GM19438 (cell line): ENCODE data around the gene CNOT6.
A peak's percentile ranks its signal among the peaks of the same experiment; 100 is the strongest.
"Not testable (repeated sequence)": the region's sequence is repeated elsewhere in the genome, so short reads cannot be mapped to it uniquely, and the experiment has no call there.

Experiments used
- ATAC-seq: cut with Tn5 transposase; IDR thresholded peaks from one replicate; pipeline ENCODE4 v1.9.1; 2021; ENCODE audit warnings: low read depth; ENCODE audit not compliant: unreplicated experiment

CNOT6 gene

DNA sequence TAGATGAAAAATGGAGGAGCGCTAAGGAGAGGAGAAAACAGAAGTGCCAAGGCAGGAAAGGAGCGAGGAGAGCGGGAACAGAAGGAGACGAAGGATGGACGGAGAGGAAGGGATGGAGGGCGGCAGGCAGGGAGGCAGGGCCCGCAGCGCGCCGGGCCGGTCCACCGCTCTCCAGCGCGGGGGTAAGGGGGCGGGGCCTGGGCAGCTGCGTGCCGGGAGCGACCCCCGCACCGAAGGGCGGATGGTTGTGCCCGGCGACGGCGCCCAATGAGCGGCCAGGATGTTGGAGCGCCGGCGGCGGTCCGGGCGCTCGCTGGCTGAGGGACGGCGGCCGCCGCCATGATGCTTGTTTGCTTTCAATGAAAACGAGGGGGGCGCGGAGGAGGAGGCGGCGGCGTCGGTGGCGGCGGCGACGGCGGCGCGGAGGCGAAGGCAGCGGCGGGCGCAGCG, at the start of gene CNOT6:
Gene CNOT6 (plus strand): TSS at position 320 of the 450 bp plus-strand sequence. CDS start 34,898 bp downstream, outside the sequence.
- peak; percentile 89 for ATAC-seq

DNA sequence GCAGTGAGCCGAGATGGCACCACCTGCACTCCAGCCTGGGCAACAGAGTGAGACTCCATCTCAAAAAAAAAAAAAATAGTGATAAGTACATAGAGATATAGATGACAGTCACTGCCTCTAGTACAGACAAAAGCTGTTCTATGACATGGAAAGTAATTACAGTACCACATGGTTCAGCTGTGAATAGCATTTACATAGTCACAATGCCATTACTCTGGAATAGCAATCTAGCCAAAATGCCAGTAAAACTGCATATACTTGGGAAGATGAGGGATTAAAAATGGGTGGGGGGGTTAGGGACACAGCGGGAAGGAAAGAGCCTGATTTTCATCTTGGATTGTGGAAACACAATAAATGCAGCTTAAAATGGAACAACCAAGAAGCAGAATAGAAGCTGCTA, 39.4 kb upstream of the CNOT6 start:
- ATAC-seq: no peak

DNA sequence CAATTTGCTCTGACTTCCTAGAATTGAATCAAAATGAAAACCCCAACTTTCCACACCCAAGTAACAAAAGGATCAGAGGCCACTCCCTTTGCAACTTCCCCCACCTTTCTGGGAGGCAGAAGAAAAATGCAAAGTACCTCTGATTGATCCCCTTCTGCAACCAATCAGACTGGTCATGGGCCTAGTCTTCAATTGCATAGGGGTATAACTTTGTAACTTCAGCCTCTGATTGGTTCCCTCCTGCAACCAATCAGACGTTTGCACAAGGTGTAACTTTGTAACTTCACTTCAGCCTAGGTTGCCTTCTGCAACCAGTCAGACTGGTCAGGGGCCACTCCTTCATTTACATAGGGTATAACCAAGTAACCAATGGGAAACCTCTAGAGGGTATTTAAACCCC, 38.3 kb upstream of the CNOT6 start:
- no peak for ATAC-seq

DNA sequence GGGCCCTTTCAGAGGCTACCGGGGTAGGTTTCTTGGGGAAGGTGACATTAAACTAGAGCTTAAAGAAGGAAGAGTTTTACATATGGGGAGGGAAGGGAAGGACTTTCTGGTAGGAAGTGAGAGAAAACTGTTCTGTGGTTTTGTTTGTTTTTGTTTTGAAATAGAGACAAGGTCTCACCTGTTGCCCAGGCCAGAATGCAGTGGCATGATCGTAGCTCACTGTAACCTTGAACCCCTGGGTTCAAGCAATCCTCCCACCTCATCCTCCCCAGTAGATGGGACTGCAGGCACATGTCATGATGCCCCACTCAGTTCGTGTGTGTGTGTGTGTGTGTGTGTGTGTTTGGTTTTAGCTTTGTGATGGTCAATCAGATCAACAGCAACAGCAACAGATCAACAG, 37.4 kb upstream of the CNOT6 start:
- no peak for ATAC-seq

DNA sequence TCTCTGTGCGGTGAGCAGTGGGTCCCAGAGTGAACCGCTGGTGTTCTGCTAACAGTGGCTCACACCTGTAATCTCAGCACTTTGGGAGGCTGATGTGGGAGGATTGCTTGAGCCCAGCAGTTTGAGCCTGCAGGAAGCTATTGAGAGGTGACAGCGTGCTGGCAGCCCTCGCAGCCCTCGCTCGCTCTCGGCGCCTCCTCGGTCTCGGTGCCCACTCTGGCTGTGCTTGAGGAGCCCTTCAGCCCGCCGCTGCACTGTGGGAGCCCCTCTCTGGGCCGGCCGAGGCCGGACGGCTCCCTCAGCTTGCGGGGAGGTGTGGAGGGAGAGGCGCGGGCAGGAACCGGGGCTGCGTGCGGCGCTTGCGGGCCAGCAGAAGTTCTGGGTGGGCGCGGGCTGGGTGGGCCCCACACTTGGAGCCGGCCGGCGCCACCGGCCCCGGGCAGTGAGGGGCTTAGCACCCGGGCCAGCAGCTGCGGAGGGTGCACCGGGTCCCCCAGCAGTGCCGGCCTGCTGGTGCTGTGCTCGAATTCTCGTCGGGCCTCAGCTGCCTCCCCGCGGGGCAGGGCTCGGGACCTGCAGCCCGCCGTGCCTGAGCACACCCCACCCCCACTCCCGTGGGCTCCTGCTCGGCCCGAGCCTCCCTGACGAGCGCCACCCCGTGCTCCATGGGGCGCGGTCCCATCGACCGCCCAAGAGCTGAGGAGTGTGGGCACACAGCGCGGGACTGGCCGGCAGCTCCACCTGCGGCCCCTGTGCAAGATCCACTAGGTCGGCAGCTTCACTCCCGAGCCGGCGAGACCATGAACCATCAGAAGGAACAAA, 35.1 kb upstream of the CNOT6 start:
- not testable (repeated sequence) for ATAC-seq

DNA sequence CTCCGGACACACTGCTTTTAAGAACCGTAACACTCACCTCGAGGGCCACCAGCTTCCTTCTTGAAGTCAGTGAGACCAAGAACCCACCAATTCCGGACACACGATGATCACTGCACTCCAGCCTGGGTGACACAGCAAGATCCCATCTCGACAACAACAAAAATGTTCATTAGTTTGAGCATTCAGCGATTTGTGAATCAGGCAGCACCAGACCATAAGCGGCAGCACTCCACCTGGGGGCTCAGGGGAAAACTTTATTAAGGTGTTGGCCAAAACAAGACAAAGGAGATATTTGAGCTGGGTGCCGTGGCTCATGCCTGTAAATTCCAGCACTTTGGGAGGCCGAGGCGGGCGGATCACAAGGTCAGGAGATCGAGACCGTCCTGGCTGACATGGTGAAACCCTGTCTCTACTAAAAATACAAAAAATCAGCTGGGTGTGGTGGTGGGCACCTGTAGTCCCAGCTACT, 34.5 kb upstream of the CNOT6 start:
- not testable (repeated sequence) for ATAC-seq

DNA sequence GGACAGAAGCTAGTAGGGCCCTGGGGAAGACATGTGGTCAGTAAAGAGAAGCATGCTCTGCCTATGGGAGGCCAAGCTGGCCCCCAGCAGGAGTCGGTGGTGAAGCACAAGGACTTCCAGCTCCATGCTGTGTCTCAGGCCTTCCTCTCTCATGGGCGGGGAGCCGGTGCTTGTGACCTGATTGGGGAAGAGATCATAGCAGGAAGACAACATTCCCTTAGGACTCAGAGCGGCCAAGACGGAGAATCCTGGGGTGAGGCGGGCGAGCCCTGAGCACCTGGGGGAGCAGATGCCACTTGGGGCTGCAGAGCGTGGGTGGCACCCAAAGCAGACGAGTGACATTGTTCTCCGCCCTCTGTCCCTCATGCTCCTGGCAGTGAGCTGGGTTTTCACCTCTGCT, 33.3 kb upstream of the CNOT6 start:
- ATAC-seq: no peak

DNA sequence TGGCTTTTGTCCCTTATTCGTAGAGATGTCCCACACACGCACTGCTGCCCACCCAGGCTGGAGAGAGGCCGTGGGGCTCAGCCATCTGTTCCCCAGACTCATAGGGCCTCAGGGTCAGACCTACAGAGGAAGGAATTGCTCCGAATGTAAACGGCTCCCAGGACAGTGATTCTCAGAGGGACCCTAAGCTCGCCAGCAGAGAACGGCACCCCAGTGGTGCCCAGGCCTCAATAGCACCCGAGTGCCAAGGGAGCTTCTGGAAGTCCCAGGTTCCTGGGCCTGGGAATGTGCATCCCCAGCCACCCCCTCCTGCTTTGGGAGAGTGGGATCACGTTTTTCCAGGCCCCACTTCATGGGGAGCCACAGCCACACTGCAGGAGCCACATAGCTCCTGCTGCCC, 32.9 kb upstream of the CNOT6 start:
- ATAC-seq: no peak

DNA sequence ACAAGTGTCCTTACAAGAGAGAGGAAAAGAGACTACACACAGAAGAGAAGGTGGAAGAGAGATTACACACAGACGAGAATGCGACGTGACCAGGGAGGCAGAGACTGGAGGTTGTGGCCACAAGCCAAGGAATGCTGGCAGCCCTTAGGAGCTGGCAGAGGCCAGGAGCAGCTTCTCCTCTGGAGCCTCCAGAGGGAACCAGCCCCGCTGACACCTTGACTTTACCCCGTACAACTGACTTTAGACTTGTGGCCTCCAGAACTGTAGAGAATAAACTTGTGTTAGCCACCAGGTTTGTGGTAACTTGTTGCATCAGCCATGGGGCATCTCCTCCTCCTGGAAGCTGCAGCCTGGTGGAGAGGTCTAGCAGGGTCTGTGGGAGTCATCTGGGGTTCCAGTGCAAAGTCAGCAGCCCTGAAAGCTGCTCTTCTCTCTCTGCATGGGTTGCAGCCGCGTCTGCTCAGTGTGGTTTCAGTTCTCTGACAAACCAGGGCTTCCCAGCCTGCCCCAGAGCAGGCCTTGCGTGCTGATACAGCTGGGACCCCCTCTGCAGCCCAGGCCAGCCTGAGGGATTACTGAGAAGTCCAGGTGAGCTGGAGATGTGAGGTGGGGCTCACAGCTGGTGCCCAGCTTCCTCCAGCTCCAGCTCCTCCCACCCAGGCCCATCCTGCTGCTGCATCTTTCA, 30.8 kb upstream of the CNOT6 start:
- no peak for ATAC-seq

DNA sequence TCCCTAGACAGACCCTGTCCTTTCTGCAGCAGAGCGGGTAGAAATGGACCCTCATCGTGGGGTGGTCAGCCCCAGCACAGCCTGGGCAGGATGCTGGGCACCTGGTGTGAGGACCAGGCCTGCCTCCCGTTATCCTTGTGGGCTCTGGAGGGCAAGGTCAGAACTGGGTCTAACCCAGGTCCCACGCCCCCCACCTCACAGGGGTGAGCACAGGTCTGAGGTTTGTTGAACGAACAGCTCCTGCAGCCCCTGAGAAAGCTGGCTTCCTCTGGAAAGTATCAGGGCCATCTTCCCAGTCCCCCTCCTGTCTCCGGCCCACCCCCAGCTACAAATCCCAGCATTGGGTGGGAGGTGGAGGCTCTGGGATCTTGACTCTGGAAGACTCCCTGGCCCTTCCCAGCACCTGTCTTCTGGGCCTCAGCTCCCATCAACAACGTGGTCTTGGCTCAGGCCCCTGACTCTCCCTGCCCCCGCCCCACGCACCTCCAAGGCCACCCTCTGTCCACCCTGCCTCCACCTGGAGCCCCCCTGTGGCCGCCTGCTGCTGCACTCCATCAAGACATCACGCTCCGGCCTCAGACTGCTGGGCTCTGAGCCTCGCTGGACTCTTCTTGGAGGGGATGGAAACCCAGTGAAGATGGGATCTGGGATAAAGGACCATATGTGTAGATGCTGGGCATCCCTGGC, 30.1 kb upstream of the CNOT6 start:
- ATAC-seq: no peak

DNA sequence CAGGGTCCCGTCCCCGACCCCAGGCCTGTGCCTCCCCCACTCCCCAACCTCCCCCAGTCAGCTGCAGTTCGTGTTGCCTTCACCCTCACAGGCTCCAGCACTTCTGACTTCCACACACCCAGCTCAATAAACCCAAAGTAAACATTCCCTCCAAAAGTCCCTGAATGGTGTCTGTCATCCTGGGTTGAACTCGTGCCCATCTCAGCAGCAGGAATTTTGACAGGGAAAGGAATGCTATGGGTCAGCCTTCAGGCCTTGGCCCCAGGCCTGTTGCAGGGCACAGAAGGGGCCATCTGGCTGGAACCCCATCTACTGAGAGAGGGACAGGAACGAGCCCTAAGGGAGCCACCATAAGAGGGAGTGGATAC, 29.6 kb upstream of the CNOT6 start:
- ATAC-seq: no peak

DNA sequence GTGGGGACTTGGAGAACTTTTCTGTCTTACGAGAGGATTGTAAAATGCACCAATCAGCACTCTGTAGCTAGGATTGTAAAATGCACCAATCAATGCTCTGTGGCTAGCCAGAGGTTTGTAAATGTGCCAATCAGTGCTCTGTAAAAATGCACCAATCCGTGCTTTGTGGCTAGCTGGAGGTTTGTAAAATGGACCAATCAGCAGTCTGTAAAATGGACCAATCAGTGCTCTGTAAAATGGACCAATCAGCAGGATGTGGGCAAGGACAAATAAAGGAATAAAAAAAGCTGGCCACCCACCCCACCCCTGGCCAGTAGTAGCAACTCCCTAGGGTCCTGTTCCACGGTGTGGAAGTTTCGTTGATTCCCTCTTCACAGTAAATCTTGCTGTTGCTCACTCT, 29.1 kb upstream of the CNOT6 start:
- not testable (repeated sequence) for ATAC-seq

DNA sequence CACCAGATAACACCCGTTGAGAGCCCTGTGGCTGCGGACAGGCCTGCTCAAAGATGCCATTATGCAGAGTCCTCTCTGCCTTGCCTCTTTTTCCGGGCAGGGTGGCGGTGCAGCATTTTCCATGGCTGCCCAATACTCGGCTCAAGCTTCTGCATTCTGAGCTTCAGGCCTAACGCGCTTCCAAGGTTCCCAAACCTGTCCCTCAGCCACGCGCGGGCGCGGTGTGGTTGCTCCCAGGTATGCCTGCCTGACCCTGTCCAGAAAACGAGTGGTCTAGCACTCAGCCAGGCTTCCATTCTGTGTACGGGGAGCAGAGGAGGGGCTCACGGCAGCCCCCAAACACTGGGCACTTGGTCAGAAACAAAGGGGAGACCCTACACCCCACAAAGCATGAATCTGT, 27.9 kb upstream of the CNOT6 start:
- no peak for ATAC-seq

DNA sequence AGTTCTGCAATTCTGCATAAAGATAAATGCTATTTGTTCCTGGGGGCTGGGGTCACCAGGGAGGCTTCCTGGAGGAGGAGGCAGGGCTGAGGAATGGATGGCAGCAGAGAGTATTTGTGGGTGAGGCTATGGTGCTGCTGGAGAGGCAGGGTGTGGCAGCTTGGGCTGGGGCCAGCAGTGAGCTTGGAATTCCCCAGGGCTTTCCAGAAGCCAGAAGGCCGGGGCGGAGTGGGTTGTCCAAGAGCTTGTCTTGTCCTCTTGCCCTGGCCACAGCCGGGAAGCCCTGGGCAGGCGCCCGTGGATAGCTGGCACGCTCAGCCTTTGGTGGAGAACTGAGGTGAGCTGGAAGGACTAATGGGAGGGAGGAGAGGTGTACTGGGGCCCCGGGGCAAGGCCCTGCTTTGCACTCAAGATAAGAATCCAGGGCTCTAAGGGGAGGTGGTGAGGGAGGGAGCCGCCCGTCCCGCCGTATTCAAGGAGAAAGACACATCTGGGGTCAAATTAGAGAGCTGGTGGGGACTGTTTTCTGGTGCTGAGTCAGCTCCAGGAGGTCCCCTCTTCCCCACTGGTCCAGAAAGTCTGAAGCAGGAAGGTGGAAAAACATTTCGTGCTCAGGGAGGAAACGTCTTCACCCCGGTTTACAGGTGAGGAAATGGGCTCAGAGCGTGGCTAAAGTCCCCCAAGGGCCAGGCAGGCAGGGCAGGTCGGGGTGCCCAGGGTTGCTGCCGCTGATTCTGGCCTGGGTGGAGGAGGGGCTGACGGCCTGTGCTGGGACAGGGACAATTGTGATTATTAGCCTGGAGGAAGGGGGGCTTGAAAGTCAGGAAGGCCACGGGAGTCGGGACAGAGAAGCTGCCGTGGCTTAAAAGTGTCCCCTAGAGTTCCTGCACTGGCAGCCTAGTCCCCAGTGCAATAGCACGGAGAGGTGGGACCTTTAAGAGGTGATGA, 26.9 kb upstream of the CNOT6 start:
- no peak for ATAC-seq

DNA sequence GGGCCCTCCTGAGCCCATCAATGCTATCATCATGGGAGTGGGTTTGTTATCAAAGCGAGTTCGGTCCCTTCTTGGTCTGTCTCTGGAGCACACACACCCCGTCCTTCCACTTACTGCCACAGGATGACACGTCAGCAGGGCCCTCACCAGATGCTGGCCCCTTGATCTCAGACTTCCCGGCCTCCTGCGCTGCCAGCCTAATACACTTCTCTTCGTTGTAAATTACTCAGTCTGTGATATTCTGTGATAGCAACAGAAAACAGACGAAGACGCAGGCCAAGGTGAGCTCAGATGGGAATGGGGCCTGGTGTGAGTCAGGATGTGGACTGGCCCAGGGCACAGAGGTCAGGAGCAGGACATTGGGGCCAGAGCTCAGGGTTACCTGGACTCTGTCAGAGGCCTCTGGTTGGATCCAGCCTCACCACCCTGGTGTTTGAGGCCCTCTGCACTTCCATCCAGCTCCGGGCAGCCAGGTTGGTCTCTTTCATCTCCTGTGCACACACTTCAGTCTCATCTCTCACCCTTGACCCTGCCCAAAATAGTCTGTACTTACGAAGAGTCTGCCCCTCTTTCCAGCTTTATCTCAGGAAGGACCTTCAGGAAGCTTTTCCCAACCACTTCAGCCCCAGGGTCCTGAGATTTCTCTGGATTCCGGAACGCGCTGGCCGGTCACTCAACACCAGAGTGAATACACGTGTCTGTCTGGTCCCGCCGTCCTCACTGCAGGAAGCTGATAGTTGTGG, 26.0 kb upstream of the CNOT6 start:
- ATAC-seq: no peak

DNA sequence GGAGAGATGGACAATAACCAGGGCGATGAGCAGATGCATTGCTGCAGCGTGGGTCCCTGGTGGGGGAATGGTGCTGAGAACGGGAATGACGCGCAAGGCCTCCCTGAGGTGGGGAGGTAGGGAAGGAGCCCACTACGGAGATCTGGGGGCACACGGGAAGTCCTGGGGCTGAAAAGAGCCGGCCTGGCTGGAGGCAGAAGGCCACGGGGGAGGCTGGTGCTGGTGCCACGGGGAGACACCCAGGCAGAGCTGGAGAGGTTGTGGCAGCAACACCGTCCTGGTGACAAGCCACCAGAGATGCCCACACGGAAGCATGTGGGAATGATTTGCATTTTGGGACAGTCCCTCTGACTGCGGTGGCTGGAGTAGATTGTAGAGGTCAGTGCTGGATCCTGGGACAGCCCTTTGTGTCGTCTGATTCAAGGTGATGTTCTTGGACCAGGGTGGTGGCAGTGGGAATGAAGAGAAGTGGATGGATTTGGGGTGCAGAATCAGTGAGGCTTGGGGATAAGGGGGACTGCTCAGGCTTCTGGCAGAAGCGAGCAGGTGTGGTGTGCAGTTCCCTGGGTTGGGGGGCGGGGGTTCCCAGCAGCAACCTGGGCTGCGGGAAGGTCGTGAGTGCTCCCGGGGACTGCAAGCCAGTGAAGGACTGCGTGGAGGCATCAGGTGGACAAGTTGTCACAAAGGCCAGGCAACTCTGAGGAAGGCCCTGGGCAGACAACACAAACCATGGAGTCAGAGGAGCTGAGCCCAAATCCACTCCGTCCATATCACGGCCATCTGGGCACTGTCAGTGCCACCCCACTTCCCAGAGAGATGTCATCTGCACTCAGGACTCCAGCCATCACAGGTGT, 25.2 kb upstream of the CNOT6 start:
- no peak for ATAC-seq

DNA sequence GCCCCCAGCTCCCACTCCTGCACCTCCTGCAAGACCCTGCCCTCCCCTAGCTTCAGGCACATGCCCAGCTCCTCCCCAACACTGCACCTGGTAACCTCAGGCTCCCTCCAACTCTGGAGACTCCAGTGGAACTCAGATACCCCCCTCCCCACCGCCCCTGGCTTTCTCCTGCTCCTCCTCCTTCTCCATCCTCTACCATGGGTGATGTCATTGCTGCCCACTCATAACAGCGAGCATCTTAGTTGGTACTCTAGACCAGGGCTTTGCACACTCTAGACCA, 24.7 kb upstream of the CNOT6 start:
- no peak for ATAC-seq

DNA sequence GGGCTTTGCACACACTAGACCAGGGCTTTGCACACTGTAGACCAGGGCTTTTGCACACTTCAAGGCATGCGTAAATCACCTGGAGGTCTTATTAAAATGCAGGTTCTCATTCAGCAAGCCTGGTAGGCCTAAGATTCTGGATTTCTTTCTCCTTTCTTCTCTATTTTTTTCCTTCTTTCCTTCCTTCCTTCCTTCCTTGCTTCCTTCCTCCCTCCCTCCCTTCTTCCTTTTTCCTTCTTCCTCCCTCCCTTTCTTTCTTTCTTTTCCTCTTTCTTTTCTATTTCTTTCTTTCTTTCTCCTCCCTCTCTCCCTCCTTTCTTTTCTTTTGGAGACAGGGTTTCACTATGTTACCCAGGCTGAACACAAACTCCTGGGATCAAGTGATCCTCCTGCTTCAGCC, 24.3 kb upstream of the CNOT6 start:
- no peak for ATAC-seq

DNA sequence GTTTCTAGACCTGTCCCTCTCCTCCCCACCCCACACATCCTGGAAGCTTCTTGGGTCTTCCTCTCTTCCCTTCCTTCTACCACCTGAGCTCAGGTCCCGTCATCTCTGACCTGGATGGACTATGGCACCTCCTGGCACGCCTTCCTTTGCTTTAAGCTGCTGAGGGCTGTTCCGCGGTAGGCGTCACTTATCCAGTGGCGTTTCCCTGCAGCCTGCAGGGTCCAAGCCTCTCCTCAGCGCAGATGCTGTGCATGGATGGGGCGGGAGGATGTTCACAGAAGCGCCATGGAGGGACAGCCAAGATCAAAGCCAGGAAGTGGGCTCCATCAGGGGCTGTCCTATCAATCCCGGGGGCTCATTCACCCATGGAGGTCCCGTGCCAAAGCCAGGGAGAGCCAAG, 23.8 kb upstream of the CNOT6 start:
- no peak for ATAC-seq
